ENCODE results near the gene INAFM1. TPM values are rescaled to one million over a fixed set of nuclear protein-coding genes. Genes with fewer than 3 reads are reported as not detected.

The INAFM1 gene
- total RNA-seq, 1 experiment from 2014 or later: 8.1 TPM

- peaks cover 3% of the 10 kb centered on the region; the same call in 1 of the 2 replicates for H3K4me1 Mint-ChIP-seq
- peaks cover 3% of the 10 kb centered on the region; the same call in 1 of the 2 replicates for H3K27me3 Mint-ChIP-seq (ENCODE audit: low read depth)
- peaks cover 6% of the 10 kb centered on the region for H3K9me3 Mint-ChIP-seq
- ChIA-PET POLR2A (no interaction called here), CTCF (no interaction called here)
- DNase-seq (ENCODE audit: low spot score) (no peak), ATAC-seq (no peak)
- TF ChIP-seq ZNF317 (CRISPR knock-in tag; IDR thresholded peaks at IDR 0.05; ENCODE audit: borderline replicate concordance, low read depth): no peak
- TF ChIP-seq ZNF423 (CRISPR knock-in tag; IDR thresholded peaks at IDR 0.05): no peak
- no peak for TF ChIP-seq JAZF1 (CRISPR knock-in tag; IDR thresholded peaks at IDR 0.05)
- TF ChIP-seq GABPB1 (CRISPR knock-in tag; IDR thresholded peaks at IDR 0.05): no peak
- no peak for TF ChIP-seq ATF6 (CRISPR knock-in tag; IDR thresholded peaks at IDR 0.05)
- no peak for TF ChIP-seq GTF2I (CRISPR knock-in tag; conservative IDR thresholded peaks at IDR 0.05)
- TF ChIP-seq CTCF (IDR thresholded peaks at IDR 0.05): no peak
- no peak for TF ChIP-seq ZNF281 (CRISPR knock-in tag; IDR thresholded peaks at IDR 0.05)
- no peak for TF ChIP-seq TCF7 (CRISPR knock-in tag; IDR thresholded peaks at IDR 0.05; ENCODE audit: low read depth)
- no peak for TF ChIP-seq ZNF138 (CRISPR knock-in tag; conservative IDR thresholded peaks at IDR 0.05)
- no peak for TF ChIP-seq USF2 (CRISPR knock-in tag; IDR thresholded peaks at IDR 0.05)
- no peak for TF ChIP-seq NFYB (CRISPR knock-in tag; conservative IDR thresholded peaks at IDR 0.05; ENCODE audit: low read depth)
- TF ChIP-seq MXD4 (CRISPR knock-in tag; IDR thresholded peaks at IDR 0.05; ENCODE audit: borderline replicate concordance): no peak
- no peak for TF ChIP-seq FOXJ3 (CRISPR knock-in tag; IDR thresholded peaks at IDR 0.05; ENCODE audit: borderline replicate concordance)
- TF ChIP-seq JUN (CRISPR knock-in tag; IDR thresholded peaks at IDR 0.05): no peak
- TF ChIP-seq USF1 (CRISPR knock-in tag; IDR thresholded peaks at IDR 0.05): no peak
- TF ChIP-seq ATF3 (CRISPR knock-in tag; conservative IDR thresholded peaks at IDR 0.05): no peak
- no peak overlapping the region for H3K27ac Mint-ChIP-seq
- H3K36me3 Mint-ChIP-seq: no peaks in the 10 kb centered on the region
- no peak overlapping the region for H3K4me3 Mint-ChIP-seq
Observed at GRCh38 chr19:47319923-47320871, 45.5 kb downstream of the INAFM1 start.

Data from WTC11 (cell line).